Left renal cortex interstitium (tissue), 4 donors: ENCODE measurements around the gene ARL8B. TPM values are rescaled to one million over a fixed set of nuclear protein-coding genes. Genes with fewer than 3 reads are reported as not detected.

Experiments used
- polyA plus RNA-seq, 4 donors: library from polyadenylated mRNA; unstranded; fragments of 120-200 nt; gene quantifications; one replicate each; pipeline ENCODE4 v1.2.1, GENCODE V29; 2013; ENCODE audit not compliant: insufficient read length in 4 of 4

ARL8B gene
- polyA plus RNA-seq, 4 donors = 65.8 to 76.4 (median 73.1) TPM

Other genes with a start within 250 kb of the ARL8B start
- gene BHLHE40, start 142.9 kb upstream of the ARL8B start, polyA plus RNA-seq = 10 to 100 TPM; 21.8 to 32.5 (median 26.5) TPM
- 10 to 100 TPM; 15.2 to 24.0 (median 18.8) TPM for gene EDEM1, start 65.4 kb downstream of the ARL8B start, polyA plus RNA-seq